Keratinocyte (primary cell): ENCODE results near the gene ACER3. TPM values are rescaled to one million over a fixed set of nuclear protein-coding genes. Genes with fewer than 3 reads are reported as not detected.
"Not testable (repeated sequence)": the region's sequence is repeated elsewhere in the genome, so short reads cannot be mapped to it uniquely, and the experiment has no call there.

Source experiments
- DNase-seq: peaks from one replicate; pipeline ENCODE4 v3.0.0-alpha.2; 2011; ENCODE audit warnings: low read depth, missing footprints, low spot score
- FAIRE-seq: peaks from 2 replicates; lab custom pipeline; 2011; peaks lifted over from hg19 to GRCh38; lab: Jason Lieb, UNC
- H2AFZ ChIP-seq: 2 replicates; pipeline ENCODE4 v1.6.0; 2012; ENCODE audit warnings: low read length, control low read depth, inconsistent platforms; ENCODE audit not compliant: control insufficient read depth
- H3K27ac ChIP-seq: 2 replicates; pipeline ENCODE4 v1.5.1; 2011; ENCODE audit warnings: low read length; ENCODE audit not compliant: control insufficient read depth, insufficient read depth
- H3K27me3 ChIP-seq: 3 replicates; pipeline ENCODE4 v1.6.0; 2011; ENCODE audit warnings: low read length; ENCODE audit not compliant: control insufficient read depth, insufficient read depth; ENCODE audit errors: extremely low read depth
- H3K36me3 ChIP-seq, 2 experiments: 2 replicates in 1 of 2; 3 replicates in 1 of 2; pipeline ENCODE4 v1.5.1; 2011; ENCODE audit warnings: low read length in 2 of 2, mild to moderate bottlenecking in 1 of 2; ENCODE audit not compliant: control insufficient read depth in 2 of 2, insufficient read depth in 2 of 2; ENCODE audit errors: extremely low read depth in 1 of 2
- H3K4me1 ChIP-seq: 3 replicates; pipeline ENCODE4 v1.5.1; 2011; ENCODE audit warnings: low read length; ENCODE audit not compliant: control insufficient read depth, insufficient read depth; ENCODE audit errors: extremely low read depth
- H3K4me2 ChIP-seq: 3 replicates; pipeline ENCODE4 v1.6.0; 2011; ENCODE audit warnings: low read depth, low read length; ENCODE audit not compliant: control insufficient read depth, insufficient read depth; ENCODE audit errors: extremely low read depth
- H3K4me3 ChIP-seq, 3 experiments: fragments of 200-600 bp in 1 of 3; sonication (generic) in 1 of 3; 2 replicates in 2 of 3; 3 replicates in 1 of 3; pipeline ENCODE4 v1.5.1; 2011 to 2016; ENCODE audit warnings: low read length in 3 of 3, mild to moderate bottlenecking in 3 of 3, control low read depth in 2 of 3, inconsistent platforms in 1 of 3, low read depth in 1 of 3, mixed read lengths in 1 of 3, mixed run types in 1 of 3, moderate library complexity in 1 of 3; ENCODE audit not compliant: control insufficient read depth in 2 of 3, insufficient read depth in 2 of 3; ENCODE audit errors: extremely low read depth in 1 of 3
- H3K79me2 ChIP-seq: 2 replicates; pipeline ENCODE4 v1.6.0; 2012; ENCODE audit warnings: low read length; ENCODE audit not compliant: control insufficient read depth, insufficient read depth
- H3K9ac ChIP-seq: 3 replicates; pipeline ENCODE4 v1.6.0; 2011; ENCODE audit warnings: low read length; ENCODE audit not compliant: control insufficient read depth, insufficient read depth; ENCODE audit errors: extremely low read depth
- H3K9me1 ChIP-seq: 3 replicates; pipeline ENCODE4 v1.6.0; 2011; ENCODE audit warnings: low read length; ENCODE audit not compliant: control insufficient read depth, insufficient read depth; ENCODE audit errors: extremely low read depth
- H3K9me3 ChIP-seq: 2 replicates; pipeline ENCODE4 v1.5.1; 2012; ENCODE audit warnings: low read depth, low read length; ENCODE audit not compliant: control insufficient read depth
- H4K20me1 ChIP-seq: 3 replicates; pipeline ENCODE4 v1.6.0; 2011; ENCODE audit warnings: low read length; ENCODE audit not compliant: control insufficient read depth, insufficient read depth; ENCODE audit errors: extremely low read depth
- EZH2 ChIP-seq: IDR thresholded peaks from one replicate; pipeline ENCODE4 v1.6.1; 2012; ENCODE audit warnings: inconsistent platforms, mild to moderate bottlenecking, low read length, moderate library complexity
- dilution Hi-C: fragments of 300-500 bp; cut with MboI; formaldehyde crosslinking; loops from one replicate; pipeline ENCODE4 v1.7.0; 2020; ENCODE audit warnings: low sequenced_read_pairs; ENCODE audit not compliant: extremely low pct_ligation_motif_present
- polyA plus RNA-seq, 5 experiments: library from polyadenylated mRNA; depleted of rRNA in 3 of 5; stranded (reverse) in 3 of 5; stranded (forward) in 1 of 5; unstranded in 1 of 5; fragments of >200 nt; gene quantifications; 1 replicate in 1 of 5; 2 replicates in 3 of 5; 3 replicates in 1 of 5; pipeline versions ENCODE4 v1.2.1 to v1.2.3, GENCODE V29; 2011 to 2012; ENCODE audit warnings: missing spikeins in 2 of 5, low read depth in 1 of 5, low replicate concordance in 1 of 5
- TF ChIP-seq, protein P1 (sequence below), 3 experiments: IDR thresholded peaks in 1 of 3; conservative IDR thresholded peaks in 1 of 3; optimal IDR thresholded peaks in 1 of 3; 2 replicates in 2 of 3; 3 replicates in 1 of 3; pipeline versions ENCODE3 to v1.5.1; 2011; ENCODE audit warnings: low read length in 3 of 3, mild to moderate bottlenecking in 3 of 3, moderate library complexity in 2 of 3, control low read depth in 1 of 3, inconsistent platforms in 1 of 3; ENCODE audit not compliant: insufficient read depth in 2 of 3; ENCODE audit errors: extremely low read depth in 1 of 3

Gene ACER3
- polyA plus RNA-seq, 1 donor (not counting 4 experiments of a cell fraction or from before 2014, with no cell fraction given): 55.0 TPM

DNA sequence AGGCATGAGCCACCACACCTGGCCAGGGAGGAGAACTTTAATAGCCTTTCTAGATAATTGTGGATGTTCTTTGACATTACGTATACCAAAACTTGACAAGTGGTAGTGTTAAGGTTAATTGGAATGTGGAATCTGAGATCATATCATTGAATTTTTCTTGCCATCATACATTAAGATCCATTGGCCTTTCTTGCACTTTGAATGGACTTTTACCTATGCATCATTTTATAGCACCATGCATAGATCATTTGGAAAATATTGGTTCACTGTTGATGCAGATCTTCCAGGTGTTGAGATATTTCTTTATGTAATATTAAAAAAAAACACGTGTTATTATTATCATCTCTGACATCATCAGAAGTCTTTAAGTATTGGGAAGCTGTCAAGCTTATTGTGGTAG lies 36.5 kb downstream of the ACER3 start:
- Histone ChIP-seq H3K36me3 (no peaks in the 10 kb centered on the region), H3K9me1 (no peaks in the 10 kb centered on the region), H3K4me1 (no peaks in the 10 kb centered on the region), H3K27me3 (no peaks in the 10 kb centered on the region), H3K4me3 (no peak overlapping the region), H3K27ac (no peak overlapping the region), H3K4me2 (no peak overlapping the region), H2AFZ (no peak overlapping the region), H3K79me2 (peaks cover 47% of the 10 kb centered on the region), H3K9me3 (no peaks in the 10 kb centered on the region), H3K9ac (no peak overlapping the region), H4K20me1 (no peaks in the 10 kb centered on the region)
- DNase-seq (no peak), FAIRE-seq (no peak)
- dilution Hi-C loops: no loop called here
- TF ChIP-seq EZH2: no peak
- TF ChIP-seq, protein P1, sequence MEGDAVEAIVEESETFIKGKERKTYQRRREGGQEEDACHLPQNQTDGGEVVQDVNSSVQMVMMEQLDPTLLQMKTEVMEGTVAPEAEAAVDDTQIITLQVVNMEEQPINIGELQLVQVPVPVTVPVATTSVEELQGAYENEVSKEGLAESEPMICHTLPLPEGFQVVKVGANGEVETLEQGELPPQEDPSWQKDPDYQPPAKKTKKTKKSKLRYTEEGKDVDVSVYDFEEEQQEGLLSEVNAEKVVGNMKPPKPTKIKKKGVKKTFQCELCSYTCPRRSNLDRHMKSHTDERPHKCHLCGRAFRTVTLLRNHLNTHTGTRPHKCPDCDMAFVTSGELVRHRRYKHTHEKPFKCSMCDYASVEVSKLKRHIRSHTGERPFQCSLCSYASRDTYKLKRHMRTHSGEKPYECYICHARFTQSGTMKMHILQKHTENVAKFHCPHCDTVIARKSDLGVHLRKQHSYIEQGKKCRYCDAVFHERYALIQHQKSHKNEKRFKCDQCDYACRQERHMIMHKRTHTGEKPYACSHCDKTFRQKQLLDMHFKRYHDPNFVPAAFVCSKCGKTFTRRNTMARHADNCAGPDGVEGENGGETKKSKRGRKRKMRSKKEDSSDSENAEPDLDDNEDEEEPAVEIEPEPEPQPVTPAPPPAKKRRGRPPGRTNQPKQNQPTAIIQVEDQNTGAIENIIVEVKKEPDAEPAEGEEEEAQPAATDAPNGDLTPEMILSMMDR (optimal IDR thresholded peaks at IDR 0.05 in 1 of 3, IDR thresholded peaks at IDR 0.05 in 1 of 3, conservative IDR thresholded peaks at IDR 0.05 in 1 of 3; ENCODE audit: extremely low read depth in 1 of 3, insufficient read depth in 2 of 3, low read length in 3 of 3): no peak

DNA sequence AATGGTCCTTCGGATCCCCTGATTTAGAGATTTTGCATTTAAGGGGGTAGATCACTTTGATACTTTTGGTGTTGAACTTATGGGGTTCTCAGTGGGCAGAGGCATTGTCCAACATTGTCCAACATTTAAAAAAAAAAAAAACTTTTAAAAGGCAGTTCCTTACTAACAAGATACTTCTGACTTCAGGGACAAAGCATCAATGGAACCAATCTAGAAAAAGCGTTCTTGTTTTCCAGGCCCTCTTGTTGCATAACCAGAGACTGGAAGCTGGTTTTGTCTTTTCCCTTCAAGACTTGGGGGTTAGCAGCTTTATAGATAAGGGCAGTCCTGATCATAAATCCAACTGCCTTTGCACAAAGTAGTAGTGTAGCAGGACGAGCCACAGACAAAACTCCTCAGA lies 40.4 kb downstream of the ACER3 start:
- FAIRE-seq (no peak), DNase-seq (no peak)
- H3K9me3 ChIP-seq: no peaks in the 10 kb centered on the region
- no peaks in the 10 kb centered on the region for H3K27me3 ChIP-seq
- TF ChIP-seq, protein P1 (optimal IDR thresholded peaks at IDR 0.05 in 1 of 3, IDR thresholded peaks at IDR 0.05 in 1 of 3, conservative IDR thresholded peaks at IDR 0.05 in 1 of 3; ENCODE audit: extremely low read depth in 1 of 3, insufficient read depth in 2 of 3, low read length in 3 of 3): no peak
- TF ChIP-seq EZH2: no peak
- H3K9me1 ChIP-seq: no peaks in the 10 kb centered on the region
- peaks cover 43% of the 10 kb centered on the region for H3K79me2 ChIP-seq
- H3K36me3 ChIP-seq: no peaks in the 10 kb centered on the region
- dilution Hi-C loops: no loop called here
- no peak overlapping the region for H3K4me3 ChIP-seq
- H3K4me2 ChIP-seq: no peak overlapping the region
- H2AFZ ChIP-seq: no peak overlapping the region
- no peak overlapping the region for H3K9ac ChIP-seq
- no peak overlapping the region for H3K27ac ChIP-seq
- H3K4me1 ChIP-seq: peaks cover 10% of the 10 kb centered on the region
- H4K20me1 ChIP-seq: no peaks in the 10 kb centered on the region

DNA sequence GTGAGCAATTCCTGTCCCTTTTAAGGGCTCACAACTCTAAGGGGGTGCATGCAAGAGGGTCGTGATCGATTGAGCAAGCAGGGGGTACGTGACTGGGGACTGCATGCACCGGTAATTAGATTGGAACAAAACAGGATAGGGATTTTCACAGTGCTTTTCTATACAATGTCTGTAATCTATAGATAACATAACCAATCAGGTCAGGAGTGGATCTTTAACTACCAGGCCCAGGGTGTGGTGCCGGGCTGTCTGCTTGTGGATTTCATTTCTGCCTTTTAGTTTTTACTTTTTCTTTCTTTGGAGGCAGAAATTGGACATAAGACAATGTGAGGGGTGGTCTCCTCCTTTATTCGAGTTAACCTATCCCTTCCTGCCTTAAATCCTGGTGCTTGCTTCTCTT lies 40.9 kb downstream of the ACER3 start:
- H3K27me3 ChIP-seq, H3K9ac ChIP-seq, DNase-seq, H3K36me3 ChIP-seq, FAIRE-seq, H3K4me2 ChIP-seq, H3K4me3 ChIP-seq, H4K20me1 ChIP-seq, dilution Hi-C loops, H2AFZ ChIP-seq, H3K27ac ChIP-seq, H3K9me1 ChIP-seq, H3K9me3 ChIP-seq: not testable (repeated sequence)
- Histone ChIP-seq H3K4me1 (peaks cover 10% of the 10 kb centered on the region), H3K79me2 (peaks cover 43% of the 10 kb centered on the region)
